ENCODE data around the gene MAPK1IP1L. TPM values are rescaled to one million over a fixed set of nuclear protein-coding genes. Genes with fewer than 3 reads are reported as not detected.

MAPK1IP1L gene
- total RNA-seq, 1 experiment from 2014 or later: 97.9 TPM

GRCh38 chr14:55109836-55110235 is 58.4 kb downstream of the MAPK1IP1L start:
- Mint-ChIP-seq H3K36me3 (no peaks in the 10 kb centered on the region), H3K4me3 (no peak overlapping the region)
- CTCF ChIA-PET: interaction anchor here (0.6 to 1.7 kb wide), 4 partner anchors 14 to 50 kb away, joined by 3 to 7 read pairs (median 6); no protein-coding TSS in a partner anchor

More at GRCh38 chr14:55109836-55110235, 58.4 kb downstream of the MAPK1IP1L start:
- no peak for ATAC-seq
- Mint-ChIP-seq H3K9me3 (no peaks in the 10 kb centered on the region), H3K27me3 (ENCODE audit: low read depth) (peaks cover 2% of the 10 kb centered on the region; the same call in 1 of the 2 replicates), H3K27ac (no peak overlapping the region), H3K4me1 (peaks cover 10% of the 10 kb centered on the region)
- no peak for DNase-seq (ENCODE audit: low spot score)
- POLR2A ChIA-PET: no interaction called here
- TF ChIP-seq ZNF263 (CRISPR knock-in tag; IDR thresholded peaks at IDR 0.05; ENCODE audit: low read depth): no peak
- TF ChIP-seq USF1 (CRISPR knock-in tag; IDR thresholded peaks at IDR 0.05): no peak
- TF ChIP-seq NR2C2 (CRISPR knock-in tag; IDR thresholded peaks at IDR 0.05): no peak
- TF ChIP-seq ARID4B (CRISPR knock-in tag; IDR thresholded peaks at IDR 0.05; ENCODE audit: borderline replicate concordance): no peak
- no peak for TF ChIP-seq TCF7 (CRISPR knock-in tag; IDR thresholded peaks at IDR 0.05; ENCODE audit: low read depth)
- no peak for TF ChIP-seq AFF4 (CRISPR knock-in tag; IDR thresholded peaks at IDR 0.05; ENCODE audit: borderline replicate concordance)
- no peak for TF ChIP-seq ATF2 (CRISPR knock-in tag; IDR thresholded peaks at IDR 0.05; ENCODE audit: borderline replicate concordance, low read depth)
- no peak for TF ChIP-seq CBFB (CRISPR knock-in tag; IDR thresholded peaks at IDR 0.05; ENCODE audit: low read depth)
- no peak for TF ChIP-seq ZNF219 (CRISPR knock-in tag; IDR thresholded peaks at IDR 0.05; ENCODE audit: borderline replicate concordance)
- TF ChIP-seq SOX15 (CRISPR knock-in tag; IDR thresholded peaks at IDR 0.05): no peak
- TF ChIP-seq ZNF425 (CRISPR knock-in tag; conservative IDR thresholded peaks at IDR 0.05): no peak
